K562 (cell line): ENCODE results near the gene CCND3. TPM values are rescaled to one million over a fixed set of nuclear protein-coding genes. Genes with fewer than 3 reads are reported as not detected.

ENCODE experiments used
- CBFB ChIP-seq: sonication (generic); formaldehyde crosslinking; IDR thresholded peaks from 2 replicates; pipeline ENCODE4 v1.4.0; 2020; ENCODE audit warnings: mild to moderate bottlenecking, missing genetic modification reagents
- ETV5 ChIP-seq: sonication (generic); formaldehyde crosslinking; IDR thresholded peaks from 2 replicates; pipeline ENCODE4 v1.4.0; 2020; ENCODE audit warnings: low read depth, mild to moderate bottlenecking, missing genetic modification reagents
- FOXK2 ChIP-seq, 2 experiments: fragments of 450-650 bp; IDR thresholded peaks in 1 of 2; conservative IDR thresholded peaks in 1 of 2; 2 replicates each; pipeline ENCODE4 v1.6.1; 2016; ENCODE audit warnings: low read depth in 2 of 2, mild to moderate bottlenecking in 1 of 2
- FUS ChIP-seq: fragments of 200-400 bp; formaldehyde crosslinking; optimal IDR thresholded peaks from 2 replicates; pipeline ENCODE3; 2017; ENCODE audit warnings: low read depth, low read length
- GATA2 ChIP-seq: sonication (generic); formaldehyde crosslinking; IDR thresholded peaks from 2 replicates; pipeline ENCODE4 v1.4.0; 2020; ENCODE audit warnings: mild to moderate bottlenecking, missing genetic modification reagents
- HCFC1 ChIP-seq: IDR thresholded peaks from 2 replicates; pipeline ENCODE4 v1.6.1; 2012; ENCODE audit warnings: low read depth, low read length, improper control_type of control experiment
- HNRNPK ChIP-seq: fragments of 200-400 bp; formaldehyde crosslinking; IDR thresholded peaks from one replicate; pipeline ENCODE4 v1.6.1; 2018; ENCODE audit warnings: mild to moderate bottlenecking, low read depth, low read length; ENCODE audit not compliant: poor library complexity, severe bottlenecking
- ILK ChIP-seq: fragments of 450-650 bp; IDR thresholded peaks from 2 replicates; pipeline ENCODE4 v1.6.1; 2016; ENCODE audit warnings: missing genetic modification characterization, low read depth, mild to moderate bottlenecking, missing compliant biosample characterization, moderate library complexity, borderline replicate concordance
- MAZ ChIP-seq, 2 experiments: fragments of 450-650 bp in 1 of 2; sonication (generic) in 1 of 2; formaldehyde crosslinking; IDR thresholded peaks in 1 of 2; conservative IDR thresholded peaks in 1 of 2; 2 replicates each; pipeline versions ENCODE4 v1.4.0 to v1.5.0; 2020; ENCODE audit warnings: mild to moderate bottlenecking in 1 of 2, missing genetic modification reagents in 1 of 2
- MNT ChIP-seq, 2 experiments: fragments of 450-650 bp; conservative IDR thresholded peaks; 2 replicates each; pipeline ENCODE4 v1.6.1; 2017; ENCODE audit warnings: mild to moderate bottlenecking in 2 of 2, moderate library complexity in 2 of 2
- MYC ChIP-seq, 2 experiments: fragments of 250-450 bp in 1 of 2; sonication (Bioruptor Pico) in 1 of 2; IDR thresholded peaks; 2 replicates each; pipeline versions ENCODE4 v1.5.1 to v1.6.1; 2012 to 2021; ENCODE audit warnings: low read depth in 2 of 2, borderline replicate concordance in 1 of 2, improper control_type of control experiment in 1 of 2, low read length in 1 of 2, mild to moderate bottlenecking in 1 of 2, moderate library complexity in 1 of 2
- NRF1 ChIP-seq, 2 experiments: fragments of 450-650 bp; IDR thresholded peaks in 1 of 2; conservative IDR thresholded peaks in 1 of 2; 2 replicates each; pipeline ENCODE4 v1.6.1; 2014; ENCODE audit warnings: mild to moderate bottlenecking in 2 of 2
- POLR2G ChIP-seq: fragments of 200-400 bp; formaldehyde crosslinking; IDR thresholded peaks from 2 replicates; pipeline ENCODE4 v1.6.1; 2017; ENCODE audit warnings: low read depth, mild to moderate bottlenecking, antibody characterized with exemption, low read length, moderate library complexity
- POU5F1 ChIP-seq: fragments of 150-350 bp; IDR thresholded peaks from 2 replicates; pipeline ENCODE4 v1.6.1; 2014; ENCODE audit warnings: borderline replicate concordance, low read length, low read depth, mild to moderate bottlenecking; ENCODE audit not compliant: partially characterized antibody
- RNF2 ChIP-seq: sonication (generic); IDR thresholded peaks from 2 replicates; pipeline ENCODE4 v1.6.1; 2016
- SMAD4 ChIP-seq: fragments of 250-450 bp; sonication (Bioruptor Pico); conservative IDR thresholded peaks from 2 replicates; pipeline ENCODE4 v1.8.0; 2021; ENCODE audit warnings: inconsistent platforms, mild to moderate bottlenecking, moderate library complexity
- SNIP1 ChIP-seq: fragments of 450-650 bp; IDR thresholded peaks from 2 replicates; pipeline ENCODE4 v1.7.1; 2017; ENCODE audit warnings: low read depth, mild to moderate bottlenecking
- SREBF2 ChIP-seq: sonication (generic); formaldehyde crosslinking; IDR thresholded peaks from 2 replicates; pipeline ENCODE4 v1.4.0; 2020; ENCODE audit warnings: mild to moderate bottlenecking, missing genetic modification reagents
- ZFX ChIP-seq: sonication (generic); formaldehyde crosslinking; IDR thresholded peaks from 2 replicates; pipeline ENCODE4 v1.8.0; 2022; ENCODE audit warnings: mild to moderate bottlenecking, missing genetic modification reagents, moderate library complexity
- ZNF324 ChIP-seq: fragments of 250-450 bp; sonication (Bioruptor Pico); IDR thresholded peaks from 2 replicates; pipeline ENCODE4 v1.4.0; 2020; ENCODE audit warnings: mild to moderate bottlenecking
- ZNF507 ChIP-seq: conservative IDR thresholded peaks from 2 replicates; pipeline ENCODE4 v1.6.1; 2017; ENCODE audit warnings: missing genetic modification characterization, missing compliant biosample characterization
- ZNF586 ChIP-seq: fragments of 450-650 bp; formaldehyde crosslinking; conservative IDR thresholded peaks from 2 replicates; pipeline ENCODE4 v1.4.0; 2020; ENCODE audit warnings: mild to moderate bottlenecking, moderate library complexity
- polyA plus RNA-seq, 8 experiments: library from polyadenylated mRNA; depleted of rRNA in 4 of 8; stranded (reverse) in 5 of 8; unstranded in 3 of 8; fragments of >200 nt; fragmentation: Nextera tagmentation in 2 of 8; fragmentation: Illumina TruSeq in 1 of 8; extraction: Ambion mirVana in 2 of 8; extraction: Trizol in 1 of 8; gene quantifications; 2 replicates each; pipeline versions ENCODE4 v1.2.1 to v1.2.3, GENCODE V29; 2011 to 2014; ENCODE audit warnings: inconsistent platforms in 1 of 8, missing spikeins in 1 of 8
- total RNA-seq, 7 experiments: library from RNA; depleted of rRNA in 6 of 7; stranded (reverse); fragments of >200 nt in 6 of 7; fragmentation: Illumina TruSeq in 2 of 7; extraction: Trizol in 2 of 7; gene quantifications; 2 replicates each; pipeline versions ENCODE4 v1.2.1 to v1.2.3, GENCODE V29; 2011 to 2021; ENCODE audit warnings: low replicate concordance in 1 of 7
- TF ChIP-seq, protein P1 (sequence below), 3 experiments: fragments of 200-800 bp in 1 of 3; sonication (Bioruptor generic) in 1 of 3; sonication (generic) in 1 of 3; formaldehyde crosslinking in 1 of 3; IDR thresholded peaks; 2 replicates each; pipeline versions ENCODE4 v1.6.1 to v1.8.0; 2016 to 2022; ENCODE audit warnings: mild to moderate bottlenecking in 2 of 3, missing compliant biosample characterization in 2 of 3, missing genetic modification characterization in 2 of 3, missing genetic modification reagents in 1 of 3
- TF ChIP-seq, protein P2 (sequence below): fragments of 250-450 bp; sonication (Bioruptor Pico); IDR thresholded peaks from 2 replicates; pipeline ENCODE4 v1.6.1; 2021; ENCODE audit warnings: mild to moderate bottlenecking

CCND3 gene
- total and polyA plus RNA-seq, 9 of the 15 experiments (the other 6 are each of a cell fraction or from before 2014, with no cell fraction given) = 21.5 to 204 (median 97.4) TPM

GRCh38 chr6:41939848-41940758 is 1.5 kb downstream of the CCND3 start (continued):
- TF ChIP-seq HNRNPK (no peak), MYC (IDR thresholded peaks at IDR 0.05; ENCODE audit: low read depth, low read length) (0 out of 2 replicates have a peak, but pooled peaks have one; percentile 36), MYC (CRISPR knock-in tag; IDR thresholded peaks at IDR 0.05; ENCODE audit: borderline replicate concordance, low read depth) (no peak; the same call in 1 of the 2 replicates), NRF1 (conservative IDR thresholded peaks at IDR 0.05 in 1 of 2, IDR thresholded peaks at IDR 0.05 in 1 of 2) (peak; percentile 68 to 75), HCFC1 (no peak), ILK (tag) (no peak), SMAD4 (CRISPR knock-in tag) (no peak), ETV5 (CRISPR knock-in tag) (peak; percentile 4; the same call in 1 of the 2 replicates), RNF2 (peak; percentile 10; the same call in 1 of the 2 replicates), SREBF2 (CRISPR knock-in tag) (no peak), POLR2G (no peak), SNIP1 (no peak; the same call in 1 of the 2 replicates), ZFX (CRISPR knock-in tag) (peak; percentile 2; the same call in 1 of the 2 replicates), FOXK2 (conservative IDR thresholded peaks at IDR 0.05 in 1 of 2, IDR thresholded peaks at IDR 0.05 in 1 of 2; ENCODE audit: low read depth in 2 of 2) (0 out of 4 replicates have a peak, but pooled peaks of 1 of the 2 experiments have one; percentile 4), CBFB (CRISPR knock-in tag) (peak; percentile 79), POU5F1 (no peak), MAZ (CRISPR knock-in tag; conservative IDR thresholded peaks at IDR 0.05 in 1 of 2, IDR thresholded peaks at IDR 0.05 in 1 of 2) (no peak), GATA2 (CRISPR knock-in tag) (no peak), MNT (conservative IDR thresholded peaks at IDR 0.05) (peak; percentile 58 to 79), FUS (no peak), ZNF324 (CRISPR knock-in tag) (no peak), ZNF586 (CRISPR knock-in tag) (no peak), ZNF507 (tag) (no peak)
- TF ChIP-seq, protein P1, sequence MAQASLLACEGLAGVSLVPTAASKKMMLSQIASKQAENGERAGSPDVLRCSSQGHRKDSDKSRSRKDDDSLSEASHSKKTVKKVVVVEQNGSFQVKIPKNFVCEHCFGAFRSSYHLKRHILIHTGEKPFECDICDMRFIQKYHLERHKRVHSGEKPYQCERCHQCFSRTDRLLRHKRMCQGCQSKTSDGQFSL (CRISPR knock-in tag; IDR thresholded peaks at IDR 0.05) = peak; percentile 64
- TF ChIP-seq, protein P1 (tag; IDR thresholded peaks at IDR 0.05) = no peak
- TF ChIP-seq, protein P2, sequence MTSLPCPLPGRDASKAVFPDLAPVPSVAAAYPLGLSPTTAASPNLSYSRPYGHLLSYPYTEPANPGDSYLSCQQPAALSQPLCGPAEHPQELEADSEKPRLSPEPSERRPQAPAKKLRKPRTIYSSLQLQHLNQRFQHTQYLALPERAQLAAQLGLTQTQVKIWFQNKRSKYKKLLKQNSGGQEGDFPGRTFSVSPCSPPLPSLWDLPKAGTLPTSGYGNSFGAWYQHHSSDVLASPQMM (CRISPR knock-in tag) = no peak
